GM23338 (cell line): Measurements from ENCODE around the gene SOWAHA. TPM values are rescaled to one million over a fixed set of nuclear protein-coding genes. Genes with fewer than 3 reads are reported as not detected.

Experiments
- ATAC-seq: fragments of 200-7000 bp; cut with Tn5 transposase; 3 replicates; pipeline ENCODE4 v1.9.1; 2020
- DNase-seq: peaks from one replicate; pipeline ENCODE4 v3.0.0-alpha.2; 2015; ENCODE audit warnings: low spot score
- H2AFZ ChIP-seq: fragments of 200-600 bp; sonication (generic); 2 replicates; pipeline ENCODE4 v1.8.0; 2016; ENCODE audit warnings: antibody characterized with exemption, mild to moderate bottlenecking, moderate library complexity
- H3F3A ChIP-seq: fragments of 200-600 bp; sonication (generic); replicated peaks from 2 replicates; pipeline ENCODE4 v1.8.0; 2017; ENCODE audit warnings: antibody characterized with exemption, mixed run types, low read depth
- H3K27ac ChIP-seq: fragments of 200-600 bp; sonication (generic); 2 replicates; pipeline ENCODE4 v1.6.1; 2016; ENCODE audit warnings: low read depth
- H3K27me3 ChIP-seq: fragments of 200-600 bp; sonication (generic); 2 replicates; pipeline ENCODE4 v1.8.0; 2016; ENCODE audit warnings: mild to moderate bottlenecking, mixed run types, moderate library complexity; ENCODE audit not compliant: insufficient read depth
- H3K36me3 ChIP-seq: fragments of 200-600 bp; sonication (generic); 2 replicates; pipeline ENCODE4 v1.8.0; 2016; ENCODE audit warnings: mild to moderate bottlenecking; ENCODE audit not compliant: insufficient read depth
- H3K4me1 ChIP-seq: fragments of 200-600 bp; sonication (generic); 2 replicates; pipeline ENCODE4 v1.8.0; 2016; ENCODE audit warnings: mild to moderate bottlenecking, moderate library complexity; ENCODE audit not compliant: insufficient read depth
- H3K4me2 ChIP-seq: fragments of 200-600 bp; sonication (generic); 2 replicates; pipeline ENCODE4 v1.7.1; 2017; ENCODE audit warnings: mixed run types
- H3K4me3 ChIP-seq: fragments of 200-600 bp; sonication (generic); 2 replicates; pipeline ENCODE4 v1.6.1; 2016; ENCODE audit warnings: mixed run types
- H3K79me2 ChIP-seq: fragments of 200-600 bp; sonication (generic); replicated peaks from 2 replicates; pipeline ENCODE4 v1.8.0; 2017; ENCODE audit warnings: mild to moderate bottlenecking; ENCODE audit not compliant: insufficient read depth
- H3K9me2 ChIP-seq: fragments of 200-600 bp; sonication (generic); 2 replicates; pipeline ENCODE4 v1.8.0; 2017; ENCODE audit not compliant: insufficient read depth
- H4K20me1 ChIP-seq: fragments of 200-600 bp; sonication (generic); replicated peaks from 2 replicates; pipeline ENCODE4 v1.8.0; 2017; ENCODE audit warnings: mild to moderate bottlenecking; ENCODE audit not compliant: insufficient read depth
- H3K27ac Mint-ChIP-seq: 2 replicates; pipeline ENCODE4 v1.8.0; 2020; ENCODE audit warnings: inconsistent platforms, mild to moderate bottlenecking, moderate library complexity, mixed read lengths
- H3K27me3 Mint-ChIP-seq: 3 replicates; pipeline ENCODE4 v1.8.0; 2022; ENCODE audit warnings: low read depth, mild to moderate bottlenecking, moderate library complexity, mixed read lengths, inconsistent platforms; ENCODE audit not compliant: insufficient read depth, poor library complexity
- H3K36me3 Mint-ChIP-seq: 3 replicates; pipeline ENCODE4 v1.8.0; 2021; ENCODE audit warnings: low read depth, mild to moderate bottlenecking, inconsistent platforms, moderate library complexity, mixed read lengths
- H3K4me1 Mint-ChIP-seq: 3 replicates; pipeline ENCODE4 v1.8.0; 2020; ENCODE audit warnings: mild to moderate bottlenecking, inconsistent platforms, mixed read lengths
- H3K4me3 Mint-ChIP-seq: 3 replicates; pipeline ENCODE4 v1.8.0; 2021; ENCODE audit warnings: moderate library complexity, mild to moderate bottlenecking, inconsistent platforms, mixed read lengths
- H3K9me3 Mint-ChIP-seq: 3 replicates; pipeline ENCODE4 v1.8.0; 2020; ENCODE audit warnings: moderate library complexity, mild to moderate bottlenecking, inconsistent platforms, mixed read lengths
- EZH2phosphoT487 ChIP-seq: fragments of 200-600 bp; sonication (generic); IDR thresholded peaks from one replicate; pipeline ENCODE4 v1.8.1; 2018; ENCODE audit warnings: antibody characterized with exemption; ENCODE audit not compliant: unreplicated experiment
- JUNB ChIP-seq: IDR thresholded peaks from one replicate; pipeline ENCODE4 v1.6.1; 2016; ENCODE audit warnings: antibody characterized with exemption; ENCODE audit not compliant: unreplicated experiment
- REST ChIP-seq: IDR thresholded peaks from one replicate; pipeline ENCODE4 v1.6.1; 2018; ENCODE audit warnings: antibody characterized with exemption; ENCODE audit not compliant: unreplicated experiment
- STAT1 ChIP-seq: IDR thresholded peaks from one replicate; pipeline ENCODE4 v1.6.1; 2016; ENCODE audit warnings: antibody characterized with exemption; ENCODE audit not compliant: unreplicated experiment
- ZNF114 ChIP-seq: fragments of 250-450 bp; sonication (Bioruptor Pico); IDR thresholded peaks from 2 replicates; pipeline ENCODE4 v1.5.0; 2020; ENCODE audit warnings: mild to moderate bottlenecking, moderate library complexity
- polyA plus RNA-seq: library from polyadenylated mRNA; unstranded; fragments of >200 nt; fragmentation: Nextera tagmentation; extraction: Ambion mirVana; gene quantifications from 2 replicates; pipeline ENCODE4 v1.2.1, GENCODE V29; 2016
- total RNA-seq: library from RNA; depleted of rRNA; stranded (reverse); fragments of >200 nt; shearing (Covaris generic); gene quantifications from 2 replicates; pipeline ENCODE4 v1.2.3, GENCODE V29; 2014
- TF ChIP-seq, protein P1 (sequence below): IDR thresholded peaks from 2 replicates; pipeline ENCODE4 v1.6.1; 2016; ENCODE audit warnings: antibody characterized with exemption
- TF ChIP-seq, protein P2 (sequence below): fragments of 250-450 bp; sonication (Bioruptor Pico); IDR thresholded peaks from 2 replicates; pipeline ENCODE4 v1.5.0; 2020; ENCODE audit warnings: mild to moderate bottlenecking, moderate library complexity

Gene SOWAHA
- total and polyA plus RNA-seq, 2 experiments from 2014 or later, result 0.18 to 0.52 TPM

DNA sequence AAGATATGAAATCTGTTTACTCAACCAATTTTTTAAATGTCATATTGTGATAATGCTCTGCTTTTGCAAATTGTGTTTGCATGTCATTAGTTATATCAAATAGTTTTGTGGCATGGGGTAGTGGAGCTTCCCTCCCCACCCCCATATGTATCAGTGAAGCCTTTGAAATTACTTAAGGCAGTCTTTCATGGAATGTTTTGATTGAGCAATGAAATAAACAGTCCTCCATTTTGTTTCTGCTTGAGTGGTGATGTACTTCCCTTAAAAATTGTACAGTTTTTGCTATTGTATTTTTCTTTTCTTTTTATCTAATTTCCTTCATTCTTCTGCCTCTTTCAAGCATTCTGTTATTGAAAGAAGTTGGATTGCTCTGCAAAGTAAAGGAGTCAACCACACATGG lies 3.5 kb downstream of the SOWAHA start:
- Mint-ChIP-seq H3K4me1 (peaks cover 18% of the 10 kb centered on the region), H3K27me3 (peaks cover 43% of the 10 kb centered on the region)

More for the DNA sequence above, 3.5 kb downstream of the SOWAHA start:
- Histone ChIP-seq H3K36me3 (no peaks in the 10 kb centered on the region), H4K20me1 (peaks cover 6% of the 10 kb centered on the region), H2AFZ (no peak overlapping the region), H3K4me2 (no peak overlapping the region), H3F3A (0 out of 2 replicates have a peak, but pooled peaks cover 4% of the 10 kb centered on the region), H3K4me3 (no peak overlapping the region), H3K9me2 (no peaks in the 10 kb centered on the region), H3K27ac (no peak overlapping the region), H3K4me1 (peaks cover 17% of the 10 kb centered on the region; the same call in 1 of the 2 replicates), H3K79me2 (no peaks in the 10 kb centered on the region), H3K27me3 (peaks cover 82% of the 10 kb centered on the region)
- H3K4me3 Mint-ChIP-seq, result no peak overlapping the region
- TF ChIP-seq STAT1 (no peak), ZNF114 (CRISPR knock-in tag) (no peak), JUNB (no peak), EZH2phosphoT487 (no peak), REST (no peak)
- TF ChIP-seq, protein P1, sequence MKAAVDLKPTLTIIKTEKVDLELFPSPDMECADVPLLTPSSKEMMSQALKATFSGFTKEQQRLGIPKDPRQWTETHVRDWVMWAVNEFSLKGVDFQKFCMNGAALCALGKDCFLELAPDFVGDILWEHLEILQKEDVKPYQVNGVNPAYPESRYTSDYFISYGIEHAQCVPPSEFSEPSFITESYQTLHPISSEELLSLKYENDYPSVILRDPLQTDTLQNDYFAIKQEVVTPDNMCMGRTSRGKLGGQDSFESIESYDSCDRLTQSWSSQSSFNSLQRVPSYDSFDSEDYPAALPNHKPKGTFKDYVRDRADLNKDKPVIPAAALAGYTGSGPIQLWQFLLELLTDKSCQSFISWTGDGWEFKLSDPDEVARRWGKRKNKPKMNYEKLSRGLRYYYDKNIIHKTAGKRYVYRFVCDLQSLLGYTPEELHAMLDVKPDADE, result no peak
- TF ChIP-seq, protein P2, sequence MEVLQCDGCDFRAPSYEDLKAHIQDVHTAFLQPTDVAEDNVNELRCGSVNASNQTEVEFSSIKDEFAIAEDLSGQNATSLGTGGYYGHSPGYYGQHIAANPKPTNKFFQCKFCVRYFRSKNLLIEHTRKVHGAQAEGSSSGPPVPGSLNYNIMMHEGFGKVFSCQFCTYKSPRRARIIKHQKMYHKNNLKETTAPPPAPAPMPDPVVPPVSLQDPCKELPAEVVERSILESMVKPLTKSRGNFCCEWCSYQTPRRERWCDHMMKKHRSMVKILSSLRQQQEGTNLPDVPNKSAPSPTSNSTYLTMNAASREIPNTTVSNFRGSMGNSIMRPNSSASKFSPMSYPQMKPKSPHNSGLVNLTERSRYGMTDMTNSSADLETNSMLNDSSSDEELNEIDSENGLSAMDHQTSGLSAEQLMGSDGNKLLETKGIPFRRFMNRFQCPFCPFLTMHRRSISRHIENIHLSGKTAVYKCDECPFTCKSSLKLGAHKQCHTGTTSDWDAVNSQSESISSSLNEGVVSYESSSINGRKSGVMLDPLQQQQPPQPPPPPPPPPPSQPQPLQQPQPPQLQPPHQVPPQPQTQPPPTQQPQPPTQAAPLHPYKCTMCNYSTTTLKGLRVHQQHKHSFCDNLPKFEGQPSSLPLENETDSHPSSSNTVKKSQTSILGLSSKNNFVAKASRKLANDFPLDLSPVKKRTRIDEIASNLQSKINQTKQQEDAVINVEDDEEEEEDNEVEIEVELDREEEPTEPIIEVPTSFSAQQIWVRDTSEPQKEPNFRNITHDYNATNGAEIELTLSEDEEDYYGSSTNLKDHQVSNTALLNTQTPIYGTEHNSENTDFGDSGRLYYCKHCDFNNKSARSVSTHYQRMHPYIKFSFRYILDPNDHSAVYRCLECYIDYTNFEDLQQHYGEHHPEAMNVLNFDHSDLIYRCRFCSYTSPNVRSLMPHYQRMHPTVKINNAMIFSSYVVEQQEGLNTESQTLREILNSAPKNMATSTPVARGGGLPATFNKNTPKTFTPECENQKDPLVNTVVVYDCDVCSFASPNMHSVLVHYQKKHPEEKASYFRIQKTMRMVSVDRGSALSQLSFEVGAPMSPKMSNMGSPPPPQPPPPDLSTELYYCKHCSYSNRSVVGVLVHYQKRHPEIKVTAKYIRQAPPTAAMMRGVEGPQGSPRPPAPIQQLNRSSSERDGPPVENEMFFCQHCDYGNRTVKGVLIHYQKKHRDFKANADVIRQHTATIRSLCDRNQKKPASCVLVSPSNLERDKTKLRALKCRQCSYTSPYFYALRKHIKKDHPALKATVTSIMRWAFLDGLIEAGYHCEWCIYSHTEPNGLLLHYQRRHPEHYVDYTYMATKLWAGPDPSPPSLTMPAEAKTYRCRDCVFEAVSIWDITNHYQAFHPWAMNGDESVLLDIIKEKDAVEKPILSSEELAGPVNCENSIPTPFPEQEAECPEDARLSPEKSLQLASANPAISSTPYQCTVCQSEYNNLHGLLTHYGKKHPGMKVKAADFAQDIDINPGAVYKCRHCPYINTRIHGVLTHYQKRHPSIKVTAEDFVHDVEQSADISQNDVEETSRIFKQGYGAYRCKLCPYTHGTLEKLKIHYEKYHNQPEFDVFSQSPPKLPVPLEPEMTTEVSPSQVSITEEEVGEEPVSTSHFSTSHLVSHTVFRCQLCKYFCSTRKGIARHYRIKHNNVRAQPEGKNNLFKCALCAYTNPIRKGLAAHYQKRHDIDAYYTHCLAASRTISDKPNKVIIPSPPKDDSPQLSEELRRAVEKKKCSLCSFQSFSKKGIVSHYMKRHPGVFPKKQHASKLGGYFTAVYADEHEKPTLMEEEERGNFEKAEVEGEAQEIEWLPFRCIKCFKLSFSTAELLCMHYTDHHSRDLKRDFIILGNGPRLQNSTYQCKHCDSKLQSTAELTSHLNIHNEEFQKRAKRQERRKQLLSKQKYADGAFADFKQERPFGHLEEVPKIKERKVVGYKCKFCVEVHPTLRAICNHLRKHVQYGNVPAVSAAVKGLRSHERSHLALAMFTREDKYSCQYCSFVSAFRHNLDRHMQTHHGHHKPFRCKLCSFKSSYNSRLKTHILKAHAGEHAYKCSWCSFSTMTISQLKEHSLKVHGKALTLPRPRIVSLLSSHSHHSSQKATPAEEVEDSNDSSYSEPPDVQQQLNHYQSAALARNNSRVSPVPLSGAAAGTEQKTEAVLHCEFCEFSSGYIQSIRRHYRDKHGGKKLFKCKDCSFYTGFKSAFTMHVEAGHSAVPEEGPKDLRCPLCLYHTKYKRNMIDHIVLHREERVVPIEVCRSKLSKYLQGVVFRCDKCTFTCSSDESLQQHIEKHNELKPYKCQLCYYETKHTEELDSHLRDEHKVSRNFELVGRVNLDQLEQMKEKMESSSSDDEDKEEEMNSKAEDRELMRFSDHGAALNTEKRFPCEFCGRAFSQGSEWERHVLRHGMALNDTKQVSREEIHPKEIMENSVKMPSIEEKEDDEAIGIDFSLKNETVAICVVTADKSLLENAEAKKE (CRISPR knock-in tag), result no peak
- H3K9me3 Mint-ChIP-seq, result peaks cover 3% of the 10 kb centered on the region; the same call in 1 of the 3 replicates
- DNase-seq (no peak), ATAC-seq (no peak)
- peaks cover 3% of the 10 kb centered on the region; the same call in 1 of the 3 replicates for H3K36me3 Mint-ChIP-seq
- H3K27ac Mint-ChIP-seq, result no peak overlapping the region
